ENCODE data around the gene ZNF17.

DNA sequence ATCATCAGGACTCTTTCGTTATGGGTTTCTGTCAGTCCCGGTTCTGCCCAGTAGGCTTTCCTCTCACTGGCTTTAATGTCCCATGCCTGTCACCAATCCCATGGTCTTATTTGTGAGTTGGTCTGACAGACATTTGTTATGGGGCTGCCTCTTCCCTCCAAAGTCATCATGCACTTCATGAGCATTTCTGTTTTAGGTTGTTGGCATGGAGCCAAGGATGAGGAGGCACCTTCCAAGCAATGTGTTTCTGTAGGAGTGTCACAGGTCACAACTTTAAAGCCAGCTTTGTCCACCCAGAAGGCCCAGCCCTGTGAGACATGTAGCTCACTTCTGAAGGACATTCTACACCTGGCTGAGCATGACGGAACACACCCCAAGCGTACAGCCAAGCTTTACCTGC, 8.5 kb downstream of the ZNF17 start:
- TF ChIP-seq CHD2 (IDR thresholded peaks at IDR 0.05; ENCODE audit: low read length, partially characterized antibody), result no peak
- TF ChIP-seq, protein P1, sequence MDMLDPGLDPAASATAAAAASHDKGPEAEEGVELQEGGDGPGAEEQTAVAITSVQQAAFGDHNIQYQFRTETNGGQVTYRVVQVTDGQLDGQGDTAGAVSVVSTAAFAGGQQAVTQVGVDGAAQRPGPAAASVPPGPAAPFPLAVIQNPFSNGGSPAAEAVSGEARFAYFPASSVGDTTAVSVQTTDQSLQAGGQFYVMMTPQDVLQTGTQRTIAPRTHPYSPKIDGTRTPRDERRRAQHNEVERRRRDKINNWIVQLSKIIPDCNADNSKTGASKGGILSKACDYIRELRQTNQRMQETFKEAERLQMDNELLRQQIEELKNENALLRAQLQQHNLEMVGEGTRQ (IDR thresholded peaks at IDR 0.05), result no peak
